Pons (tissue), 1 donor: ENCODE results near the gene NTM.

ENCODE experiments used
- DNase-seq: peaks from one replicate; pipeline ENCODE4 v3.0.0-alpha.2; 2016; ENCODE audit warnings: low spot score

The NTM gene

DNA sequence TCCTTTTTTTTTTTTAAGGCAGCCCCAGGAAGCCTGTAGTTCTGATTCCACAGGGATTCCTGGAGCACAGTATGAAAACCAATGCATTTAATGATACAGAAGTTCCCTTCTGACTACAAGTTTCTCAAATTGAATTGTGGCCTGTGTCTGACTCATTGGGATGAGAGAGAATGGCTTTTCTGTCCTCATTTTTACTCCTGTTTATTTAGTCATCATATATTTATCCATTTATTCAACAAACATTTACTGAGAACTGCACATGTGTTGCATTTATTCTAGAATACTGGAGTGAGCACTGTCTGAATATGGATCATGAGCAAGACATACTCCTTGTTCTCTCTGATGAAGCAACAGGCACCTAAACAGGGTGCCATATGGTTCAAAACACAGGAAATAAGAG is 231.2 kb downstream of the NTM start:
- no peak for DNase-seq

DNA sequence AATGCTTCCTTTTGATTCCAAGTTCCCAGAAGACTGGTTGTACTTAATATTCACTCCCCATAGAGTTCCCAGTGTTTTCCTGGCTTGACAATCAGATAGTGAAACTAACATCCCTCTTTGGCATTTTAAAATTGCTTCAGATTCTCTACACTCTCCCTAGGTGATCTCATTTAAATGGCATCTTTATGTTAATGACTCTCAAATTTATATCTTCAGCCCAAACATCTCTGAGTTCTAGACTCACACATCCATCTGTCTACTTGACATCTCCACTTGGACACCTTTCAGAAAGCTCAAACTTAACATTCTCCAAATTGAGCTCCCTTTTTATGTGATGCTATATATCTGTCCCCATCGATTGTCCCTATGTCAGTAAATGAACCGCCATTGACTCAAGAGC is 232.0 kb downstream of the NTM start:
- no peak for DNase-seq

DNA sequence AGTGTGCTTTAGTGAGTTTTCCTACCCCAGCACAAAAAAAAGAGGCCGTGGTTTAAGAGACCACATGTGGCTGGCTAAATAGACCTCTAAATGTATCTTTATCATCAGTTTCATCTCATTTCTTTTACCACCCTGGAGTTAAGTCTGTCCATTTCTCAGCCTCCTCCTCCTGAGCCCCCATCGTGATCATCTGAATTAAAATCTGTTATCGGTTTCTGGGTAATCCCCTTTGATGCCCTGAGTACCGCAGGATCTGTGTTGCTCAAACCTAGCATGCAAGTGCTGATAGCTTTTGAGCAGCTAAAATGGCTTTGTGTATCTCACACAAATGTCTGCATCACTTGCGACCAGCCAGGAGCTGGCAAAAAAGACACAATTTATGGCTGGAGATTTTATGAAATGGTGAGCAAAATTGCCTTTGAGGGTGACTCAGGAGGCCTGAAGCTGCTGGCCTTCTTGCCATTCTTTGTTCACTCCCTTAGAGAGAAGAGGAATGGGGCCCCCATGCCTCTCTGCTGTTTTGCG is 236.5 kb downstream of the NTM start:
- DNase-seq, result no peak

DNA sequence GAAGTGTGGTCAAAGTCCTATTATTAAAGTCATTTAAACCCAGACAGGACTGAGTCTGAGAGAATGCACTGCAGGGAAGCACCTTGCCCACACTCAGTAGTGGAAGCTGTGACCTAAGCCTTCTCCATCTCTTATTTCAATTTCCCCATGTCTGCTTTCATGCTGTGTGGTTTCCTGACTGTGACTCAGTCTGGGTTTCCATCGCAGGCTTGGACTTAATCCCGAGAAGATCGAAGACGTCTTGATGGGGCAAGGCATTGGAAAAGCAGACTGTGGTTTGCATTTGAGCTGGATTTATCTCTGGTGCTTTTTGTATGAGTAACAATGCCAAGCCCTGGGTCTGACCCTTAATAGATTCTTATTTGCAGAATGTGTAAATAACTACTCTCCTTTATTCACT is 238.9 kb downstream of the NTM start:
- DNase-seq, result no peak

DNA sequence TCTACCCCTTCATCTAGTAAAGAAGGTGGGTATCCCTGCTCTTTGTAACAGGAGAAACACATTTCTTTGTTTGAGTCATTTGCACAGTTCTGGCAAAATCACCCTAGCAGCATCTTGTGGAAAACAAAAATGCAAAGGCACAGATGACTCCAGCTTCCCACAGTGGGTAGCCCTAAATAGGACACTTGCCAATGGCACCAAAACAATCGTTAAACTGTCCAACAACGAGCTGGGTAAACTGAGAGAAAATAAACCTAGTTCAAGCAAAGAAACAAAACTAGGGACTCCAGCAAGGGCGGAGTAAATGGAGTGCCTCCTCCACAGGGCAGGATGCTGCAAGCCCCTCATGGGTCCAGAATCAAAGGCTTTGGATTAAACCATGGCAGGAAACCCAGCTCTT is 239.5 kb downstream of the NTM start:
- peak; percentile 77 for DNase-seq

DNA sequence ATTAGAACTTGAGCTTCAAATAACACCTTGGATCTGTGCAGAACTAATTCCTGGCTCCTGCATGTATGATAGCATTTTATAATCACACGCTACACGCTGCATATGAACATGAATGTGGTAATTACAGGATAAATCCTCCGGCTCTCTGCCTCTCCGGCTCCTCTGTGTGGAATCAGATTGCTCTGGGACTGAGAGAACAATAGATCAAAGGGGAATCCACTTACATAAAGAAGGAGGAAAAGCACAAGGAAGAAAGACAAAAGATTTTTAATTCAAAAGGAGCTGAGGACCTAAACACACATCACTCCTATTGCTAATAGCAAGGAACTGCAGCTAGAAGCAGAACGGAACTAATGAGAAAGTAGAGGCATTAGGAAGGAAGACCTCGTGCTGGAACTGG is 240.9 kb downstream of the NTM start:
- DNase-seq, result no peak

DNA sequence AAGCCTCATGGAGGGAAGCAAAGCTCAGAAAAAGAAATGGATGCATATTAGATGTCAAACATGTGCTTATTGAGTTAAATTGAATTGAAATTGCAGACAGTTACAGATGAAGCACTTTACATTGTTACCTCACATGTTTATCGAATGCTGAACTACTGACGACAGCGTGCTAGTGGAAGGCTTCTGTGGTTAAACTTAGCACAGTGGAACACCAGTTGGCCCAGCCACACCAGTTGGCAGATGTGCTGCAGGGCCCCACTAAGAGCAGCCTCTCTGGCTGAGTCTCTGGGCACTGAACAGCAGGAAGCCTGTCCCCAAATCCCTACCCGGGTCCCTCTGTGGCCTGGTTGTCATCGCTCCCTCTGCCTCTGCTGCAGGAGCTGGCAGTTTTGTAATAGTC is 242.1 kb downstream of the NTM start:
- DNase-seq, result no peak

DNA sequence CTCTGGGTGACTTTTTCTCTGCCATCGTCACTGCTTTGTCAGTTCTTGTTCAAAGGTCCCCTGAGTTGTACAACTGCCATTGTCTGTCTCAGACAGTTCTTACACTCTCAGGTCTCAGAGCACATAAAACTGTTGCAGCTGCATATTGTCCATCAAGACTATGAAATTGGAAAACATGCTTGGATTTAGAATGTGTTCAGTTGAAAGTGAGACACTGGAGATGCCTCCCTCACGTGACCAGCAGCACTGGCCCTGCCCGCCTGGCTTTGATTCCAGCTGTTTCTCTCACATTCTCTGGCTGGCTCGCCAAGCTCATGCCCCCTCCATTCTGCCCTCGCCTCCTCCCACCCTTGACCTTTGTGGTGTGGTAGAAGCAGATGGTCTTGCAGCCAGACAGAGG is 244.2 kb downstream of the NTM start:
- peak; percentile 82 for DNase-seq

DNA sequence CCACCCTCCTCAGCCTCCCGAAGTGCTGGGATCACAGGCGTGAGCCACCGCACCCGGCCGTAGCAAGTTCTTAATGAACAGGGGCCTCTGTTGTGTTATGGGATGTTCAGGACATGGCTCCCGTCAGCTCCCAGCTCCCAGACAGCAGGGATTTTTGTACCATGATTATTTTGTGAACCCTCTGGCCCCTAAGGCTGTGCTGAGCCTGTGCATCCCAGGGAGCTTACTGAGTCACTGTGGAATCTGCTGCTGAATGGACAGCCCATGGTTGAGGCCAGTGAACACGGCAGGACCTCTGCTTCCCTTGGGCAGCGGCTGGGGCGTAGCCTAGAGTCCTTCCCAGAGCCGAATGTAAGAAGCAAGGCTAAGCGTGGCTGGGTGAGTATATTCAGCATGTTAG is 245.2 kb downstream of the NTM start:
- DNase-seq, result no peak

DNA sequence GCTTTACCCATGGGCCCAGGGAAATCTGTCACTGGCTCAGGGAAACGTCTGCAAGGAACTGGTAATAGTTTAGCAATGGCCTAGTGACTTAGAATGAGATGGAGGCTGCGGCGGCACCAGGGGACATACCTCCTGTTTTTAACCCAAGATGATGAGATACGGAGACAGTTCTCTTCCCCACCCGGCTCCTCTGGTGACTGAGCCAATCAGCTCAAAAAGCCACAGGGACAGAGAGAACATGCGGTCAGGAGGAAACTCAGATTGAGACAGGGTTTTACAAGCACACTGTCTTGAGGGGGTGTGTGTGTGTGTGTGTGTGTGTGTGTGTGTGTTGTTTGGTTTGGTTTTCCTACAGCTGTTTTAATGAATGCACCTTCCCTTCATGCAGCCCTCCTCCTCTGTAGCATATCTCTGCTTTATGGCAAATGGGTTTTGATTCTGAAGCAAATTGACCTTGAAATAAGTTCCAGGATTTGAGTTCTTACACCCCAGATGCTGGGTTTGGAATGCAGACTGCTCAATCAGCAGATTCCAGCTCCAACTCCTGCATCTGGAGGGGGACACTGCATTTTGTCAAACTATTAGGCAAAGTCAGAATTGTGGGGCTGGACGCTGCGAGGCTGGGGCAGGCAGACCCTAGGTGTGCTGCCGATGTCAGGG is 246.2 kb downstream of the NTM start:
- no peak for DNase-seq

DNA sequence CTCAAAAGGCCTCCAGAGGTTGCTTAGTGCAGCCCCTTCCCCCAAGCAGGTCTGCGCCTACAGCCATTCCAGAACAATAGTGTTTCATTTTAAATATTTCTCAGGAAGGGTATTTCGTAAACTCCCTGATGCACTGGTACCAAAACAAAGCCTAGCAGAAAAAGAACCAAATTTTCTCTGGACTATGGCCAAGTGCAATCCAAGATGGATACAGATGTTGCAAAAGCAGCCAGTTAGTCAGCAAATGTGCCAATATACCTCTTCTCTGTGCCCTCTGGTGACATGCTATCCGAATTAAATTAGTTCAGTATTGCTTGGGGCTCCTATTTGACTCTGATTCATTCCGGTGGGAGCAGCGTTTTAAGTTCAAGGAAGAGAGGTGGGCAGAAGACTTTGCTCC is 247.8 kb downstream of the NTM start:
- DNase-seq, result peak; percentile 22

DNA sequence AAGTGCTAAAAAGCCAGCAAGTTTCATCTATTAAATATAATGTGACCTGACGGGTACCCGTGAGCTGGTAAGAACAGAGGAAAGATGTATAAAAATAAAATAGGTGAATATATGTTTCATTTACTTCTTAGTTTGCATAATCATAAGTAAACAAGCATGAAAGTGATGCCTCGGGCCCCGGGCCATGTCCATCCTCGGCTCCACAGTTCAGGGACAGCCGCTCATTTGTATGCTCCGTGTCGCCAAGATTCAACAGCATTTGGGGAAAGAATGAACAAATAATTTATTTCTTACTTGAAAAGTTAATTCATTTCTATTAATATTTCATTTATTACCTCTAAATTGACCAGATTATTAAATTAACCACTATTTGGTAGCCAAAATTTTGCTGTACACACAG is 251.8 kb downstream of the NTM start:
- DNase-seq, result peak; percentile 70

DNA sequence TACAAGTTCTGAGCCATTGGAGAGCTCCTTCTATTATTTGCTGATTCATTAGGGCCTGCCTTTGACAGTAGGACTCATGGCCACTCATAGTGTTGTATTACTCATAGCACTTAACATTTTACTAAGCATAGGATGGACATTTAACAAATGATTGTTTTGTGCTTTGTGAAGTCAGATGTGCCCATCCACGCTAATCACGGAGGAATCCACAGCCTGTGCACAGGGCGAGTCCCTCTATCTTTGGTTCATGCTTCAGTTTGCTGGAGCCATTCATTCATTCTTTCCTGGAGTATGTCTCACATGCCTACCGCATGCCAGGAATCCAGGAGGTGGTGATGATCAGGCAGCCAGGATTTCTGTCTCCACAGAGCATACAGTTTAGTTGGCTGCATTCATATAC is 254.1 kb downstream of the NTM start:
- DNase-seq, result peak; percentile 37

DNA sequence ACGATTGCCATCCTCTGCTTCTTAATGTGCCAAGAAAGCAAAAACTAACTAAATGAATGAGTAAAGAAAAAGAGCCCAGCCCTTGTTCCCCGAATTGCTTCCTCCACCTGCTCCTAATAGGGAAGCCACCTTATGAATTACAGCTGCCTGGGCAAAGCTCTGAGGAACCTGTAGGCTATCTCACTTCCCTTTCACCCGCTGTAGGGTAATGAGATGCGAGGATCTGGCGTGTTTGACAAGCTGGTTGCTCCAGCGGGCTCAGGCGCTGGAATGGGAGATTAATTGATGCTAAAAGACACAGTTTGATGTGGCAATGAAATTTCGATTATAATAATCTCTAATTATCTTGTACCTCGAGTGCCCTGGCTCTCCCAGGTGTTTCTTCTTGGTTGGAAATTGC is 256.4 kb downstream of the NTM start:
- no peak for DNase-seq

DNA sequence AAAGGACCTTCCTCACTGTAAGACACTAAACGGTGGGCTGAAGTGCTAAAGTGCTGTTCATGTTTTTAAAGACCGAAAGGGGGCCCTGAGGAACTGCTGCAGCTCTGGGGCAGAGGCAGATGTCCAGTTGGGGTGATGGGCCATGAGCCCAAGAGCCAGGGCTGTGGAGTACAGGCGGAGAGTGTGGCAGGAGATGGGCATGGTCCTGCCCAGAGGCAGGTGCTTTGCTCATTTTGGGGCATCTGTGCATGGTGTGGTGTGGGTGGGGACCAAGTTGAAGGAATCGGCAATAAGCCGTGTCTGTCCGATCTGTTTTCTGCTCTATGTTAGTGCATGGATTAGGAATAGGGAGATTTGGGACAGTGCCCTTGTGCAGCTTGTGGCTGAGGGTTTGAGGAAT is 258.3 kb downstream of the NTM start:
- DNase-seq, result no peak

DNA sequence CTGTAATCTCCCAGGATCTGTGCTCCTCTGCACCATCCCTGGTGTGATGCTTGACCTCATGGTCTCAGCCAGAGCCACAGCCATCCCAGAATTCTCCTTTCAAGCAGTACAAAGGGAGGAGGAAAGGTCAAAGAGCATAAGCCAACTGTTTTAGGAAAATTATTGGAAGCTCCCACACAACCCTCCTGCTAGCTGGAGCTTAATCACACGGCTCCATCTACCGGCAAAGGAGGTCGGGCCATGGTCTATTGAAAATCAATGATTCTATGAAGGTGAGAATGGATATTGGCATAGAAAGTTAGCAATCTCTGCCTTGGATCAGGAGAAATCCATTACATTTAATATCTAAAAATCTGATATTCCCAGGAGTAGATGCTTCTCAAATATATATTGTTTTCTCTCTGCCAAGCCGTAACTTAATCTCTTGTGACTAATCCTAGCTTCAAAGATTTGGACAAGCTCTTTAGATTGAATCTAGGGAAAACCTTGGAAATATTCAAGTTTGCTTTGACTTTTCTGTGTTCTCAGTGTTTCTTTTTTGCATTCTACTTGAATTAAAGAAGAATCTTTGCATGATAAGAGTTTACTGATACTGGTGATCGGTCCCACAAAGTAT is 259.6 kb downstream of the NTM start:
- peak; percentile 56 for DNase-seq

DNA sequence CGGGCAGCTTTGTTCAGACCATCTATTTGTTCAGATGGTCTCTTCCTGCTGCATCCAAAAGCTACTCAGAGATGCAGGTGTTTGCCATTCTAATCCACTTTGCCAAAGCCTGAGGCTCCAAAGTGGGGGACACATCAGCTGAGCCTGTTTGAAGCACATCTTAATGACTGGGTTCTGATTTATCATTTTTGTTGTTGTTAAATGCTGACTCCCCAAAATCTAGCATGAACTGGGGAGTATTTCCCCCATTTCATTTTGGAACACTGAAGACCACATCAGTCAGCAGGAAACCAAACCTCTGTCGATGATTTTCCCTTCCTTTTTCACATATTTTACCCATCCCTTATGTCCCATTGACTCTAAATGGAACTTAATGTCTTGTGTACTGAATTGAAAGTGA is 262.6 kb downstream of the NTM start:
- no peak for DNase-seq

DNA sequence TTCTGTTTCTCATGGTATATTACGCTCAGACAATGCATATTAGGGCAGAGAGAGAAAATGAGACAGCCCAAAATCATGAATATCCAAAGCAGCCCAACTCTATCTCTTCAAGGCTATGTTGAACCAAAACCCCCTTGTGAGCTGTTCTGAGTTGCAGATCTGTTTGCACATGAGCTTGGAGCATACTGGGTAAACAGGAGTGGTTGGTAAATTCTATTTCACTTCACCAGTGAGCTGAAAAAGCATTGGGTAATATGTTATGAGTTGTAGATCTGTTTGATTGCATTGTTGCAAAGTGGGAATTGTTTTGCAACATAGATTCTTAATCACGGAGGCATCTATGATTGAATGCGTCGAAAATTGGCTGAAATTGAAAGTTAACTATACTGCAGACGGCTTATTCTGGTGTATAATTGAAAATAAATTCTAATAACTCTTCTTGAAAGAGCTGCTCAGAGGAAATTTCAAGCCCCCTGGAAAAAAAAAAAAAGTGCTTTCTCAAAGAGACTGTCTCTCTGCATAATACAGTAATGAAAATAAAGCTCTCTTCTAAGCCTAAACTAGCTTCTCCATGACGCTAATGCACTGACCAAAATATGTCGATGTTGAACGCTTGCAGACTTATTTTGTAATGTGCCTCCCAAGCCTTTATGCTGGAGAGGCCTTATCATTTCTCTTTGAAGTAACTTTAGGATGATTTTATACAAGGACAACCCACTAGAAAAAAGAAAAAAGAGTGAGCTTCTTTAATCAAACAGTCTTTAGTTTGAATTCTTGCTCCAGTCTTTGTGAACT is 263.7 kb downstream of the NTM start:
- DNase-seq, result peak; percentile 69

DNA sequence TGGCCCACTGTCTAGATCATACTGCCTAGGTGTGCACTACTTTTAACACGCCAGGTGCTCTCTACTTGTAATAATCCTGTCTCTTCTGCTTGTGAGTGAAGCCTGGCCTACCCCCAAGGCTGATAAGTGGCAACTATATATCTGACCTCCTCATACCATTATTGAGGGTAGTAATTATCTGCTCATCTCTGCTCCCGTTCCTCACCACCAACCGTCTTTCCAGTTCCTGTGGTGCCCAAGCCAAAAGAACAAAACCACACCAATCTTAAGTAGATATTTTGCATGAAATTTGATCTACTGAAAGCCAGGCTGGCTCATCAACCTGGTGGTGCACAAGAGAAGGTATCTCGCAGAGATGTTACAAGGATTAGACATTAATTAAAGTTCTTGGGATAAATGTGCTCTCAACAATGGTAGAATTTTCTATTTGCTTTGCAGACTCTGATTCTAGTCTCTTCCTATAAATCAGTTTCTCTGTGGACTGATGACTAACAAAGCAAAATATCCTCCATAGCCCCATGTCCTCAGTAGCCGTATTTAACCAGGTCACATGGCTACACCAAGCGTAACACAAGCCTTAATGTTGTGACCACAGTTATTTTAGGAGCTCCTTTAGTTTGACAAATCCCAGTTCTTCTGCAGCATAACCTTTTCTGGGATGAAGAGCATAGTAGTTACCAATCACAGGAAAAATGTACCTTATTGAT is 267.2 kb downstream of the NTM start:
- DNase-seq, result no peak

DNA sequence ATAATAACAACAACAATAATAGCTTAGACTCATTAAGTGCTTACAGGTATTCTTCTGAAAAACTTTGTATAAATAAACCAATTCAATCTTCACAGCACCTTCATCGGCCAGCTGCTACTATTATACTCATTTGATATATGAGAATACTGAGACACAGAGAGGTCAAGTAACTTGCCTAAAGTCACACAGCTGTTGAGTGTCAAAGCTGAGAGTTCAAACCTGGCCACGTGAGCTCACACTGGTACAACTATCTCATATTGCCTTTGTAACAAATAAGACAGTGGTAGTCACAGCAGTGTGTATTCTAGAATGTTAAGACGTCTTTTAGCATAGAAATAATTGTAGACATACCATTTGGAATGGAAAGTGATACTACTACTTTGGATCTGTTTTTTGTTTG is 268.5 kb downstream of the NTM start:
- no peak for DNase-seq

DNA sequence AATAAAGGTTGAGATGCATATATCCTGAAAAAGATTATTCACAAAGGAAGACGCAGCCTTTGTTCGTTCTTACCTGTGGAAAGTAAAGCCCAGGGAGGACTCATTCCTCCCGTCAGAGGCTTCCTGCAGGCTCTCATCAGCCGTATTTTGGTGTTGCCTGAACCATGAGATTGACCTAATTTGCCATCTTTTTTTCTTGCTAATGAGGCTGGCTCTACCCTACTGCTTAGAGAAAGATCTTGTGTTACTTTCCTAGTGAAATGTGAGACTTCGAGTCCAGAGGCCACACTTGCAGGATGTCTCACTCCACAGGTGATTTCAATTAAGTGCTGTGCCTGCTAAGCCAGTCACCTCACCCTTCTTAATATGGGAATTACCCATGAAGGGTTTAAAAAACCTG is 269.9 kb downstream of the NTM start:
- no peak for DNase-seq

DNA sequence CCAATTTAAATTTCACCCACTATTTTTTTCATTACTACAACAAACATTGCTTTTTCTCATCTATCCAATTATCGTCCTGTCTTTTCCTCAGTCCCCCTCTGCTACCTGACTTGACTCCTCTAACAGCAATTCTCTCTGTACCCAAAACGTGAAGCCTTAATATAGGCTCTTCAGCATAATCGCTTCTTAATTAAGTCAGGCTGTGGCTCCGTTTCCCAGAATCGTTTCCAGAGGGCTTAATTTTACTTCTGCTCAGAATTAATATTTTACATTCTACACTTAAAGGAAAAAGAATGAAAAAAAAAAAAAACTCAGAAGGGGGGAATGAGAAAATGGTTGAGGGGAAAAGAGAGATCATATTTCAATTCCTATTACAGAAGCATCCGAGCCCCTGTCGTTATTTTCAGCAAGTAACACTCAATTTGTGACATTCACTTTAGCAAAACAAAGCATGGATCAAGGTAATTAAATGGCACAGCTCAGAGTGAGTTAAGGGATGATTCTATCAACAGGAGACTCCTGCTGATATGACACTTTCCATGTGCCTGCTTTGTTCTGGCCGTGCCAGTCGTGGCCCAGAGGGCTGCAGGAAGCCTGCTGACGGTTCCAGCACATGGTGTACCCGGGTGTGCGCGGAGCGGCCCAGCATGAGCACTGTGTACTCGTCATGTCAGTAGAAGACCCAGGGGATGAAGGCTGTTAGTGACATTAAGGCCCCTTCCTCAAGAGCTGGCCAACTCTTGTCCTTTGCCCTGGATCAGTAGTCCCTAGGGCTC is 272.5 kb downstream of the NTM start:
- DNase-seq, result no peak
